ENCODE data around the gene RAB12. TPM values are rescaled to one million over a fixed set of nuclear protein-coding genes. Genes with fewer than 3 reads are reported as not detected.

Gene RAB12
- polyA plus RNA-seq, 1 donor, result 27.5 TPM

DNA sequence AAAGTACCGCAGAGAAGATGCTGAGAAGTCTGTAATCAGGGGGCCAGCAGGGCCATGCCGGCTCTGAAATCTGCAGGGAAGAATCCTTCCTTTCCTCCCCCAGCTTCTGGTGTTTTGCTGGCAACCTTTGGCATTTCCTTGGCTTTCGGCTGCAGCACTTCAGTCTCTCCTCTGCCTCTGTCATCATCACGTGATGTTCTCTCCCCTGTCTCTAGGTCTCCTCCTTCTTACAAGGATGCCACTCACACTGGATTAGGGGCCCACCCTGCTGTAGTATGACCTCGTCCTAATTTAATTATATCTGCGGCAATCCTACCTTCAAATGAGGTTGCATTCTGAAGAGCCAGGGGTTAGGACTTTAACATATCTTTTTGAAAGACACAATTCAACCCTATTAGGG, 13.8 kb upstream of the RAB12 start:
- no peak for DNase-seq
- WGBS (ENCODE audit: insufficient coverage, low lambda C conversion rate), result no CpG with 5 or more reads among the region's 6 CpGs
- Histone ChIP-seq H3K4me1 (ENCODE audit: control insufficient read depth, insufficient read depth, low read length) (no peaks in the 10 kb centered on the region), H3K27me3 (ENCODE audit: control insufficient read depth, insufficient read depth, low read length) (peaks cover 4% of the 10 kb centered on the region), H3K9me3 (ENCODE audit: control insufficient read depth, low read depth, low read length) (no peaks in the 10 kb centered on the region), H3K36me3 (ENCODE audit: control insufficient read depth, insufficient read depth, low read length) (no peaks in the 10 kb centered on the region), H3K27ac (ENCODE audit: low read length) (no peak overlapping the region), H3K4me3 (ENCODE audit: low read length) (no peak overlapping the region)

DNA sequence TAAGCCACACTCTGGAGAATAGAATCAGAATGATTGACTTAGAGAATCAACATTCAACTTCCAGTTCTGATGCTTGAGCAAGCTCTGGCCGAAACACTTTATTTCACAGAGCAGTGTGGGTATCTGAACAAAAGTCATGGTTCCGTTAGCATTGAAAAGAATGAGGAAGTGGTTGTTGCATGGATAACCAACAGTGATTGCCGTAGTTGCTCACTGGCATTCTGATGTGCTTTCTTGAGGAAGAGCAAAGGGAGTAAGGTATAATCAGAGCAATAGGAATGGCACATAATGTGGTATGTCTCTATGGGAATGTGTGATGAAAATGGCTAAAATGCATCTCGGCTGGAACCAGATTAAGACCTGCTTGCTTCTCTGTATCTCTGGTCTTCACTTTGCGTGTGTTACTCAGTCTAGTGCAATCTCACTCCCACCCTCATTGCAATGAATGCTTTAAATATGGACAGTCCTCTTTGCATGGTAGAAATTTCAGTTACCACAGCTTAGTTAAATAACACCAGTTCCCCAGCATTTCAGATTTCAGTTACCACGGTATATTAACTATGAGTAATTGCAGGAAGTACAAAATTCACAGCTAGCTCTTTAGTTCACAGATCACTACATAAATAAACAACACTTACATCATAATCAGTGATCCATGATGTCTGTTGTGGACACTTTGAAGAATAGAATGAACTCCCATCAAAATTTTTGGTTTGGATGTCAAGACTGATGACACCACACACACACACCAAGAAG, 7.8 kb upstream of the RAB12 start:
- DNase-seq, result no peak
- no CpG with 5 or more reads among the region's 6 CpGs for WGBS (ENCODE audit: insufficient coverage, low lambda C conversion rate)
- Histone ChIP-seq H3K27me3 (ENCODE audit: control insufficient read depth, insufficient read depth, low read length) (peaks cover 14% of the 10 kb centered on the region), H3K27ac (ENCODE audit: low read length) (no peak overlapping the region), H3K9me3 (ENCODE audit: control insufficient read depth, low read depth, low read length) (no peaks in the 10 kb centered on the region), H3K4me3 (ENCODE audit: low read length) (no peak overlapping the region), H3K4me1 (ENCODE audit: control insufficient read depth, insufficient read depth, low read length) (no peaks in the 10 kb centered on the region), H3K36me3 (ENCODE audit: control insufficient read depth, insufficient read depth, low read length) (no peaks in the 10 kb centered on the region)

DNA sequence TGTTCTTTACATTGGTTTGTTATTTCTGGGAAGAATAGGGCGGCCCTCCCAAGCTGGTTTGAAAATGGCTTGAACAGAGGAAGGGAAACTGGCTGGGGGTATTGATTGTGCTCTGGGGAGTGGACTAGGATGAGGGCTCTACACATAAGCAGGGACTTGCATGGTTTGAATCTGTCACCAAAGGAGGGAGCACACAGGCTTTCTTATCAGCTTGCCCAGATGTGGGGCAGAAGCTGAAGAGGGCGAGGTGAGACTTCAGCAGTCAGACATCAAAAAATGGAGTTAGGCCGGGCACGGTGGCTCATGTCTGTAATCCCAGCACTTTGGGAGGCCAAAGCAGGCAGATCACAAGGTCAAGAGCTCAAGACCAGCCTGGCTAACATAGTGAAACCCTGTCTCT, 7.2 kb upstream of the RAB12 start:
- no peaks in the 10 kb centered on the region for H3K4me1 ChIP-seq (ENCODE audit: control insufficient read depth, insufficient read depth, low read length)
- peaks cover 14% of the 10 kb centered on the region for H3K27me3 ChIP-seq (ENCODE audit: control insufficient read depth, insufficient read depth, low read length)
- H3K9me3 ChIP-seq (ENCODE audit: control insufficient read depth, low read depth, low read length), result no peaks in the 10 kb centered on the region
- DNase-seq, result no peak
- 100% methylated on average over 1 of the region's 4 CpGs for WGBS (ENCODE audit: insufficient coverage, low lambda C conversion rate)
- H3K27ac ChIP-seq (ENCODE audit: low read length), result no peak overlapping the region
- no peak overlapping the region for H3K4me3 ChIP-seq (ENCODE audit: low read length)
- no peaks in the 10 kb centered on the region for H3K36me3 ChIP-seq (ENCODE audit: control insufficient read depth, insufficient read depth, low read length)

DNA sequence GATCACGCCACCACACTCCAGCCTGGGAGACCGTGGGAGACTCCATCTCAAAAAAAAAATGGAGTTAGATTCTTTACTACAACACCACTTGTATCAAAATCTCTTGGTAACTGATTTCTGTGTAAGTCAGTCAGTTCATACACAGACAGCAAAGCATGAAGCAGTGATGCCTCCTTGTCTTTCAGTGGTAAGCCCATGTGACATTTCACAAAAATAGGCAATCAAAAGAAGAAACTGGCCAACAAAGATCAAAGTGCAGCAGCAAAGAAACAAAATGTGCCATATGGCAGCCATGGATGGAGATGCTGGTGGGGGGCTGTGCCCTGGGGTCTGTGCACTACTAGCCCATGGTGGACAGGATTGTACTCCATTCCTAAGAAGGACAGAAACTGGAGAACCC, 6.7 kb upstream of the RAB12 start:
- no peak for DNase-seq
- H3K36me3 ChIP-seq (ENCODE audit: control insufficient read depth, insufficient read depth, low read length), result no peaks in the 10 kb centered on the region
- no peaks in the 10 kb centered on the region for H3K4me1 ChIP-seq (ENCODE audit: control insufficient read depth, insufficient read depth, low read length)
- no peak overlapping the region for H3K4me3 ChIP-seq (ENCODE audit: low read length)
- H3K27me3 ChIP-seq (ENCODE audit: control insufficient read depth, insufficient read depth, low read length), result peaks cover 19% of the 10 kb centered on the region
- H3K9me3 ChIP-seq (ENCODE audit: control insufficient read depth, low read depth, low read length), result no peaks in the 10 kb centered on the region
- WGBS (ENCODE audit: insufficient coverage, low lambda C conversion rate), result no CpG with 5 or more reads among the region's 2 CpGs
- H3K27ac ChIP-seq (ENCODE audit: low read length), result no peak overlapping the region

DNA sequence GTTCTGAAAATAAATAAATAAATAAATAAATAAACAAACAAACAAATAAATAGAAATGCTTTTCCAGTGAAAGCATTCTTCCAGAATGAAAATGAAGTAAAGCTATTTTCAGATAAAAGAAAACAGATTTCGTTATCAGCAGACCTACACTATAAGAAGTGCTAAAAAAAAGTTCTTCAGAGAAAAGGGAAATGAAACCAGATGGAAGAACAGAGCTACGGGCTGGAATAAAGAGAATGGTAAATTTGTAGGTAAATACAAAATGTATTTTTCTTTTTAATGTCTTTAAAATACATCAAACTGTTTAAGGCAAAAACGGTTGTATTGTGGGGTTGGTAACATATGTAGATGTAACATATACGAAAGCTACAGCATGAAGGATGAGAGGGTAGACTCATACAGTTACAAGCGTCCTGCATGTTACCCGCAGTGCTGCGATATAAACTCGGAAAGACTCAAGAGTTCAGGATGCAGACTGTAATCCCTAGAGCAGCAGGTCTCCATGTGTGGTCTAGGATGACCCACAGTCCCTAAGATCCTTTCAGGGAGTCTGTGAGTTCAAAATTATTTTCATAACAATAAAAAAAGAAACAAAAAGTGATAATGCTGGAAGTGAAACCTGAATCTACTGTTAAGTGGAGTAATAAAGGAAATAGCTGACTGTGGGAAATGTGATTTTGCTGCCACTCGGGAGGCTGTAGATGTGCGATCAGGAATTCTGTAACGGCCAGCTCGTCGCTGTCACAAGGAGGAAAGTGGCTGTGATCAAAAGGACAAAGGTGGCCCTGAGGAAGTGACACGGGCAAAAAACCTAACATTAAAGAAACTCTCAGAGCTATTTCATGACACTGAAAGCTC, 5.3 kb upstream of the RAB12 start:
- H3K9me3 ChIP-seq (ENCODE audit: control insufficient read depth, low read depth, low read length), result no peaks in the 10 kb centered on the region
- no peak overlapping the region for H3K4me3 ChIP-seq (ENCODE audit: low read length)
- H3K36me3 ChIP-seq (ENCODE audit: control insufficient read depth, insufficient read depth, low read length), result no peaks in the 10 kb centered on the region
- peaks cover 27% of the 10 kb centered on the region for H3K27me3 ChIP-seq (ENCODE audit: control insufficient read depth, insufficient read depth, low read length)
- no peak overlapping the region for H3K27ac ChIP-seq (ENCODE audit: low read length)
- no peaks in the 10 kb centered on the region for H3K4me1 ChIP-seq (ENCODE audit: control insufficient read depth, insufficient read depth, low read length)
- DNase-seq, result no peak
- 92% methylated on average over 3 of the region's 14 CpGs for WGBS (ENCODE audit: insufficient coverage, low lambda C conversion rate)

DNA sequence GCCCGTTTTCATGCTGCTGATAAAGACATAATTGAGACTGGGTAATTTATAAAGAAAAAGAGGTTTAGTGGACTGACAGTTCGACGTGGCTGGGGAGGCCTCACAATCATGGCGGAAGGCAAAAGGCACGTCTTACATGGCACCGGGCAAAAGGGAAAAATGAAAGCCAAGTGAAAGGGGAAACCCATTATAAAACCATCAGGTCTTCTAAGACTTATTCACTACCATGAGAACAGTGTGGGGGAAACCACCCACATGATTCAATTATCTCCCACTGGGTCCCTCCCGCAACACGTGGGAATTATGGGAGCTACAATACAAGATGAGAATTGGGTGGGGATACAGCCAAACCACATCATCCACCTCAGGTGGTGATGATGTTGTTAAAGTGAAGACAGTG, 3.3 kb upstream of the RAB12 start:
- Histone ChIP-seq H3K27me3 (ENCODE audit: control insufficient read depth, insufficient read depth, low read length) (peaks cover 26% of the 10 kb centered on the region), H3K4me1 (ENCODE audit: control insufficient read depth, insufficient read depth, low read length) (peaks cover 6% of the 10 kb centered on the region), H3K9me3 (ENCODE audit: control insufficient read depth, low read depth, low read length) (no peaks in the 10 kb centered on the region), H3K36me3 (ENCODE audit: control insufficient read depth, insufficient read depth, low read length) (no peaks in the 10 kb centered on the region), H3K4me3 (ENCODE audit: low read length) (no peak overlapping the region), H3K27ac (ENCODE audit: low read length) (no peak overlapping the region)
- DNase-seq, result no peak
- WGBS (ENCODE audit: insufficient coverage, low lambda C conversion rate), result no CpG with 5 or more reads among the region's 8 CpGs

DNA sequence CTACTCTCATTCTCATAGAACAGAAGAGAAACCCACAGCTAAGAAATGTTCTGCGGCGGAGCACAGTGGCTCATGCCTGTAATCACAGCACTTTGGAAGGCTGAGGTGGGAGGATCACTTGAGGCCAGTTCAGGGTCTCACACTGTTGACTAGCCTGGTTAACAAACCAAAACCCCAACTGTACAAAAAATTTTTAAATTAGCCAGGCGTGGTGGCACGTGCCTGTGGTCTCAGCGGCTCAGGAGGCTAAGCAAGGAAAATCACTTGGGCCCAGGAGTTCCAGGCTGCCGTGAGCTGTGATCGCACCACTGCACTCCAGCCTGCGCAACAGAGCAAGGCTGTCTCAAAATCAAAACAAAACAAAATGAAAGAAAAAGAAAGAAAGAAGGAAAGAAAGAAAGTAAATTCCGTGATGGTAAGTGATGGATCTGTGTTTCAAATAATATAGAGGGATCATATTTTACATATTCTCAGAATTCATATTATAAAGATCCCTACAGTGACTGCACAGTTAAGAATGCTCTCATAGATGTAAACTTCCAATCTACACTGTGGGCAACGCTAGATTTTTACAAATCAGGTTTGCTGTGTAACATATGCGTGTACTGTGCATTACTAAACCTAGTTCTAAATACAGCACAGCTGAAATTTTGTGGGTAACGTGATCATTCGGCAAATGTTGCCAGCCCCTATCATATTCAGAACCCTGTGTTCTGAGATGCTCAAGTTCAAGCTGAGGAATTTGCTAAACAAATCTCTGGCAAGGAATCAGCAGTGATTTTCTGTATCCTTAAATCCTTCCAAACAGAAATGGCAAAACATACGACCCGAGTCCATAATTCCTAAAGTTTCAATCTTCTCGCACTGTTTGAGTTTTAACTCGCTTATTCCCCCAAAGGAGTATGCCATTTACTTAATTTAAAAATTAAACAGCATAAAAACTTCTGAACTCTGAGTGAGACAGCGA, 1.2 kb upstream of the RAB12 start:
- Histone ChIP-seq H3K4me3 (ENCODE audit: low read length) (peak overlapping the region; percentile 59), H3K27ac (ENCODE audit: low read length) (no peak overlapping the region), H3K9me3 (ENCODE audit: control insufficient read depth, low read depth, low read length) (no peaks in the 10 kb centered on the region), H3K27me3 (ENCODE audit: control insufficient read depth, insufficient read depth, low read length) (peaks cover 22% of the 10 kb centered on the region), H3K4me1 (ENCODE audit: control insufficient read depth, insufficient read depth, low read length) (peaks cover 8% of the 10 kb centered on the region), H3K36me3 (ENCODE audit: control insufficient read depth, insufficient read depth, low read length) (peaks cover 6% of the 10 kb centered on the region)
- 75% methylated on average over 5 of the region's 18 CpGs for WGBS (ENCODE audit: insufficient coverage, low lambda C conversion rate)
- DNase-seq, result no peak

DNA sequence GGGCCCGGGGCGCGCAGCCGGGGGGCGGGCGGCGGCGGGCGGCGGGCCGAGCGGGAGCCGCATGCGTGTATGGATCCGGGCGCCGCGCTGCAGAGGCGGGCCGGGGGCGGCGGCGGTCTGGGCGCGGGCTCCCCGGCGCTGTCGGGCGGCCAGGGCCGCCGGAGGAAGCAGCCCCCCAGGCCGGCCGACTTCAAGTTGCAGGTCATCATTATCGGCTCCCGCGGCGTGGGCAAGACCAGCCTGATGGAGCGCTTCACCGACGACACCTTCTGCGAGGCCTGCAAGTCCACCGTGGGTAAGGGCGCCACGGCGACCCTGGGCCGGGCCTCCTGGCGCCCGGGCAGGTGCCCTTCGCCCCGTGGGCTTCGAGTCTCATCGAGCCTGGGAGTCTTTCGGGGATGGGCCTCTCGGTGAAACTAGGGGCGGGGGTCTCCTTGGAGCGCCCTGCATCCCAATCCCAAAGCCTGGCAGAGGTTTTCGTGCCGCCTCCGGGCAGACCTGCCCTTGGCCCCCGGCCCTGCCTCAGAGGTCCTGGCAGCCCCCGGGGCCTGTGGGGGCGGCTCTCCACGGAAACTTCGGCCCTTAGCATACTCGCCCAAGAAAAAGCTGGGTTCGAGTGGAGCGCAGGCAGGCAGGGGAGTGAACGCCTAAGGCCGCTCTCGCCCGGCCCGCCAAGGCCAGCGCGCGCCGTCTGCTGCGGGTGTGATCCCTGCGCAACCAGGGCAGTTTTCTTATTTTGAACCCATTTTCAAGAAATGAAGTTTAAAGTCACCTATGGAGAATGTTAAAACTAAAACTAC, 622 bp downstream of the RAB12 start:
- H3K4me3 ChIP-seq (ENCODE audit: low read length), result peak overlapping the region; percentile 82
- no peaks in the 10 kb centered on the region for H3K9me3 ChIP-seq (ENCODE audit: control insufficient read depth, low read depth, low read length)
- peaks cover 9% of the 10 kb centered on the region for H3K4me1 ChIP-seq (ENCODE audit: control insufficient read depth, insufficient read depth, low read length)
- no CpG with 5 or more reads among the region's 78 CpGs for WGBS (ENCODE audit: insufficient coverage, low lambda C conversion rate)
- no peak overlapping the region for H3K27ac ChIP-seq (ENCODE audit: low read length)
- H3K27me3 ChIP-seq (ENCODE audit: control insufficient read depth, insufficient read depth, low read length), result peaks cover 22% of the 10 kb centered on the region
- H3K36me3 ChIP-seq (ENCODE audit: control insufficient read depth, insufficient read depth, low read length), result peaks cover 6% of the 10 kb centered on the region
- peak in 1 of 2 donors; percentile 51 for DNase-seq

DNA sequence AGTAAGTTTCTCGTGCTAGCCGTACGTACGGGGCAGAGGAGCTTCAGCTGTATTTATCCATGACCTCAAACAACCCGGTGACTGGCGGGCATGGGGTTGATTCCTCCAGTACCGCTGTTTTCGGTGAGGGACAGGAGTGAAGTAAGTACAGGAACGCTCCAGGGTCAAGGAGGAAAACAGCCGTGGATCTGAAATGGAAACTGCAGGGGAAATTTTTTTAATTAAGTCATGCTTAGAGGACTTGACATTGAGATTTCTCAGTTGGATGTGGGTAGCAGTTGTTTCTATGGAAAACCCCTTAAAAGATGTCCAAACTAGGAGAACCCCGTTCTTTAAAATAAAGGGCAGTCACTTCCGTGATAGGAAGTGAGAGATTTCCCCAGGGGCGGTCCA, 1.2 kb downstream of the RAB12 start:
- no peak overlapping the region for H3K27ac ChIP-seq (ENCODE audit: low read length)
- no peak for DNase-seq
- peak overlapping the region; percentile 82 for H3K4me3 ChIP-seq (ENCODE audit: low read length)
- peaks cover 10% of the 10 kb centered on the region for H3K4me1 ChIP-seq (ENCODE audit: control insufficient read depth, insufficient read depth, low read length)
- no CpG with 5 or more reads among the region's 13 CpGs for WGBS (ENCODE audit: insufficient coverage, low lambda C conversion rate)
- H3K36me3 ChIP-seq (ENCODE audit: control insufficient read depth, insufficient read depth, low read length), result peaks cover 6% of the 10 kb centered on the region
- H3K27me3 ChIP-seq (ENCODE audit: control insufficient read depth, insufficient read depth, low read length), result peaks cover 22% of the 10 kb centered on the region
- H3K9me3 ChIP-seq (ENCODE audit: control insufficient read depth, low read depth, low read length), result no peaks in the 10 kb centered on the region
